HepG2 (cell line): ENCODE data around the gene TOX4. TPM values are rescaled to one million over a fixed set of nuclear protein-coding genes. Genes with fewer than 3 reads are reported as not detected.

Experiments used
- BRF2 ChIP-seq: sonication (generic); formaldehyde crosslinking; IDR thresholded peaks from 2 replicates; pipeline ENCODE4 v1.8.1; 2022; ENCODE audit warnings: mild to moderate bottlenecking, missing genetic modification reagents
- CBX5 ChIP-seq: sonication (generic); formaldehyde crosslinking; IDR thresholded peaks from 2 replicates; pipeline ENCODE4 v1.4.0; 2020; ENCODE audit warnings: missing genetic modification reagents, borderline replicate concordance
- CREB1 ChIP-seq, 2 experiments: fragments of 450-650 bp in 1 of 2; IDR thresholded peaks; 2 replicates each; pipeline ENCODE4 v1.6.1; 2016 to 2017; ENCODE audit warnings: control low read depth in 1 of 2, mild to moderate bottlenecking in 1 of 2, missing compliant biosample characterization in 1 of 2, missing genetic modification characterization in 1 of 2
- FOXK2 ChIP-seq: fragments of 450-650 bp; IDR thresholded peaks from 2 replicates; pipeline ENCODE4 v1.6.1; 2016
- GZF1 ChIP-seq: sonication (generic); formaldehyde crosslinking; IDR thresholded peaks from 2 replicates; pipeline ENCODE4 v1.5.1; 2020; ENCODE audit warnings: mild to moderate bottlenecking, missing genetic modification reagents
- HNRNPLL ChIP-seq: fragments of 200-400 bp; formaldehyde crosslinking; IDR thresholded peaks from 2 replicates; pipeline ENCODE4 v1.6.1; 2017; ENCODE audit warnings: mild to moderate bottlenecking, low read depth, low read length; ENCODE audit not compliant: poor library complexity, severe bottlenecking
- NFATC3 ChIP-seq: sonication (generic); formaldehyde crosslinking; IDR thresholded peaks from 2 replicates; pipeline ENCODE4 v1.5.1; 2020; ENCODE audit warnings: mild to moderate bottlenecking, missing genetic modification reagents
- SMC3 ChIP-seq: IDR thresholded peaks from 2 replicates; pipeline ENCODE4 v1.6.1; 2011; ENCODE audit warnings: low read length, improper control_type of control experiment
- SYNCRIP ChIP-seq: fragments of 200-400 bp; formaldehyde crosslinking; IDR thresholded peaks from 2 replicates; pipeline ENCODE4 v1.6.1; 2018; ENCODE audit warnings: mild to moderate bottlenecking, low read depth, low read length; ENCODE audit not compliant: insufficient read depth
- TEF ChIP-seq: sonication (generic); formaldehyde crosslinking; IDR thresholded peaks from 2 replicates; pipeline ENCODE4 v1.5.0; 2020; ENCODE audit warnings: missing genetic modification reagents
- ZNF281 ChIP-seq: sonication (generic); formaldehyde crosslinking; IDR thresholded peaks from 2 replicates; pipeline ENCODE4 v1.4.0; 2020; ENCODE audit warnings: missing genetic modification reagents, borderline replicate concordance
- ZNF382 ChIP-seq: sonication (generic); formaldehyde crosslinking; IDR thresholded peaks from 2 replicates; pipeline ENCODE4 v1.5.0; 2020; ENCODE audit warnings: missing genetic modification reagents, mild to moderate bottlenecking, borderline replicate concordance
- ZNF644 ChIP-seq: IDR thresholded peaks from 2 replicates; pipeline ENCODE4 v1.6.1; 2016; ENCODE audit warnings: low read depth
- polyA plus RNA-seq, 8 experiments: library from polyadenylated mRNA; depleted of rRNA in 3 of 8; stranded (reverse) in 7 of 8; unstranded in 1 of 8; fragments of >200 nt; fragmentation: Illumina TruSeq in 4 of 8; extraction: Trizol in 4 of 8; gene quantifications; 2 replicates each; pipeline versions ENCODE4 v1.2.1 to v1.2.3, GENCODE V29; 2011 to 2016; ENCODE audit warnings: low read depth in 4 of 8, missing spikeins in 1 of 8, mixed read lengths in 1 of 8; ENCODE audit not compliant: insufficient read depth in 1 of 8
- total RNA-seq, 5 experiments: library from RNA; depleted of rRNA; stranded (reverse); fragments of >200 nt; fragmentation: Illumina TruSeq; extraction: Trizol; gene quantifications; 2 replicates each; pipeline ENCODE4 v1.2.3, GENCODE V29; 2016; ENCODE audit warnings: low read depth in 1 of 5
- TF ChIP-seq, protein P1 (sequence below): sonication (generic); formaldehyde crosslinking; IDR thresholded peaks from 2 replicates; pipeline ENCODE4 v1.5.1; 2020; ENCODE audit warnings: missing genetic modification reagents, mild to moderate bottlenecking, borderline replicate concordance
- TF ChIP-seq, protein P2 (sequence below): sonication (generic); formaldehyde crosslinking; IDR thresholded peaks from 2 replicates; pipeline ENCODE4 v1.4.0; 2020; ENCODE audit warnings: missing genetic modification reagents
- TF ChIP-seq, protein P3 (sequence below): sonication (generic); formaldehyde crosslinking; IDR thresholded peaks from 2 replicates; pipeline ENCODE4 v1.9.0; 2021; ENCODE audit warnings: missing genetic modification reagents, borderline replicate concordance

Gene TOX4
- total and polyA plus RNA-seq, 2 of the 13 experiments (the other 11 are each of a cell fraction or from before 2014, with no cell fraction given): 71.8 to 163 TPM

GRCh38 chr14:21455912-21456667 is 20.9 kb upstream of the TOX4 start, which contains the start of gene CHD8 (continued):
- TF ChIP-seq, protein P1, sequence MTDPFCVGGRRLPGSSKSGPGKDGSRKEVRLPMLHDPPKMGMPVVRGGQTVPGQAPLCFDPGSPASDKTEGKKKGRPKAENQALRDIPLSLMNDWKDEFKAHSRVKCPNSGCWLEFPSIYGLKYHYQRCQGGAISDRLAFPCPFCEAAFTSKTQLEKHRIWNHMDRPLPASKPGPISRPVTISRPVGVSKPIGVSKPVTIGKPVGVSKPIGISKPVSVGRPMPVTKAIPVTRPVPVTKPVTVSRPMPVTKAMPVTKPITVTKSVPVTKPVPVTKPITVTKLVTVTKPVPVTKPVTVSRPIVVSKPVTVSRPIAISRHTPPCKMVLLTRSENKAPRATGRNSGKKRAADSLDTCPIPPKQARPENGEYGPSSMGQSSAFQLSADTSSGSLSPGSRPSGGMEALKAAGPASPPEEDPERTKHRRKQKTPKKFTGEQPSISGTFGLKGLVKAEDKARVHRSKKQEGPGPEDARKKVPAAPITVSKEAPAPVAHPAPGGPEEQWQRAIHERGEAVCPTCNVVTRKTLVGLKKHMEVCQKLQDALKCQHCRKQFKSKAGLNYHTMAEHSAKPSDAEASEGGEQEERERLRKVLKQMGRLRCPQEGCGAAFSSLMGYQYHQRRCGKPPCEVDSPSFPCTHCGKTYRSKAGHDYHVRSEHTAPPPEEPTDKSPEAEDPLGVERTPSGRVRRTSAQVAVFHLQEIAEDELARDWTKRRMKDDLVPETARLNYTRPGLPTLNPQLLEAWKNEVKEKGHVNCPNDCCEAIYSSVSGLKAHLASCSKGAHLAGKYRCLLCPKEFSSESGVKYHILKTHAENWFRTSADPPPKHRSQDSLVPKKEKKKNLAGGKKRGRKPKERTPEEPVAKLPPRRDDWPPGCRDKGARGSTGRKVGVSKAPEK (CRISPR knock-in tag): 0 out of 2 replicates have a peak, but pooled peaks have one; percentile 53
- TF ChIP-seq FOXK2 (no peak), CREB1 (IDR thresholded peaks at IDR 0.05) (peak; percentile 81), CREB1 (CRISPR knock-in tag; IDR thresholded peaks at IDR 0.05) (peak; percentile 94; the same call in 1 of the 2 replicates), ZNF382 (no peak), TEF (no peak), SYNCRIP (no peak), CBX5 (peak; percentile 82; the same call in 1 of the 2 replicates), ZNF281 (peak; percentile 56; the same call in 1 of the 2 replicates), HNRNPLL (peak; percentile 78), SMC3 (peak; percentile 41; the same call in 1 of the 2 replicates), BRF2 (peak; percentile 44; the same call in 1 of the 2 replicates), GZF1 (CRISPR knock-in tag) (no peak), NFATC3 (CRISPR knock-in tag) (peak; percentile 21; the same call in 1 of the 2 replicates), ZNF644 (peak; percentile 78; the same call in 1 of the 2 replicates)
- TF ChIP-seq, protein P2, sequence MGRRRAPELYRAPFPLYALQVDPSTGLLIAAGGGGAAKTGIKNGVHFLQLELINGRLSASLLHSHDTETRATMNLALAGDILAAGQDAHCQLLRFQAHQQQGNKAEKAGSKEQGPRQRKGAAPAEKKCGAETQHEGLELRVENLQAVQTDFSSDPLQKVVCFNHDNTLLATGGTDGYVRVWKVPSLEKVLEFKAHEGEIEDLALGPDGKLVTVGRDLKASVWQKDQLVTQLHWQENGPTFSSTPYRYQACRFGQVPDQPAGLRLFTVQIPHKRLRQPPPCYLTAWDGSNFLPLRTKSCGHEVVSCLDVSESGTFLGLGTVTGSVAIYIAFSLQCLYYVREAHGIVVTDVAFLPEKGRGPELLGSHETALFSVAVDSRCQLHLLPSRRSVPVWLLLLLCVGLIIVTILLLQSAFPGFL (CRISPR knock-in tag): no peak
- TF ChIP-seq, protein P3, sequence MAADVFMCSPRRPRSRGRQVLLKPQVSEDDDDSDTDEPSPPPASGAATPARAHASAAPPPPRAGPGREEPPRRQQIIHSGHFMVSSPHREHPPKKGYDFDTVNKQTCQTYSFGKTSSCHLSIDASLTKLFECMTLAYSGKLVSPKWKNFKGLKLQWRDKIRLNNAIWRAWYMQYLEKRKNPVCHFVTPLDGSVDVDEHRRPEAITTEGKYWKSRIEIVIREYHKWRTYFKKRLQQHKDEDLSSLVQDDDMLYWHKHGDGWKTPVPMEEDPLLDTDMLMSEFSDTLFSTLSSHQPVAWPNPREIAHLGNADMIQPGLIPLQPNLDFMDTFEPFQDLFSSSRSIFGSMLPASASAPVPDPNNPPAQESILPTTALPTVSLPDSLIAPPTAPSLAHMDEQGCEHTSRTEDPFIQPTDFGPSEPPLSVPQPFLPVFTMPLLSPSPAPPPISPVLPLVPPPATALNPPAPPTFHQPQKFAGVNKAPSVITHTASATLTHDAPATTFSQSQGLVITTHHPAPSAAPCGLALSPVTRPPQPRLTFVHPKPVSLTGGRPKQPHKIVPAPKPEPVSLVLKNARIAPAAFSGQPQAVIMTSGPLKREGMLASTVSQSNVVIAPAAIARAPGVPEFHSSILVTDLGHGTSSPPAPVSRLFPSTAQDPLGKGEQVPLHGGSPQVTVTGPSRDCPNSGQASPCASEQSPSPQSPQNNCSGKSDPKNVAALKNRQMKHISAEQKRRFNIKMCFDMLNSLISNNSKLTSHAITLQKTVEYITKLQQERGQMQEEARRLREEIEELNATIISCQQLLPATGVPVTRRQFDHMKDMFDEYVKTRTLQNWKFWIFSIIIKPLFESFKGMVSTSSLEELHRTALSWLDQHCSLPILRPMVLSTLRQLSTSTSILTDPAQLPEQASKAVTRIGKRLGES: no peak
